Mesodermal cell (in vitro differentiated cells): ENCODE results near the gene KICS2. TPM values are rescaled to one million over a fixed set of nuclear protein-coding genes. Genes with fewer than 3 reads are reported as not detected.

Source experiments
- H3K27ac ChIP-seq: 2 replicates; pipeline ENCODE4 v1.7.0; 2013; ENCODE audit warnings: mild to moderate bottlenecking, low read depth, low read length, moderate library complexity; ENCODE audit not compliant: severe bottlenecking
- H3K36me3 ChIP-seq: 2 replicates; pipeline ENCODE4 v1.7.1; 2013; ENCODE audit warnings: mild to moderate bottlenecking, low read length, moderate library complexity; ENCODE audit not compliant: control insufficient read depth, insufficient read depth
- H3K4me1 ChIP-seq: one replicate; pipeline ENCODE4 v1.7.1; 2013; ENCODE audit warnings: mild to moderate bottlenecking, low read length; ENCODE audit not compliant: insufficient read depth, control insufficient read depth, poor library complexity, severe bottlenecking
- H3K4me3 ChIP-seq: 2 replicates; pipeline ENCODE4 v1.7.0; 2013; ENCODE audit warnings: low read length, control low read depth, mild to moderate bottlenecking; ENCODE audit not compliant: insufficient read depth, poor library complexity, severe bottlenecking; ENCODE audit errors: extremely low read depth
- H3K9me3 ChIP-seq: 2 replicates; pipeline ENCODE4 v1.7.1; 2013; ENCODE audit warnings: mild to moderate bottlenecking, low read length, moderate library complexity; ENCODE audit not compliant: control insufficient read depth
- WGBS, 2 experiments: methylation state at CpG; one replicate each; pipeline ENCODE4 v1.1.5; 2013; ENCODE audit warnings: missing lambda C conversion rate in 2 of 2; ENCODE audit not compliant: insufficient coverage in 2 of 2; 5-methylcytosine and 5-hydroxymethylcytosine counted together
- polyA plus RNA-seq, 2 experiments: library from polyadenylated mRNA; stranded (reverse); fragments of 50-300 nt; gene quantifications; one replicate each; pipeline ENCODE4 v1.2.3, GENCODE V29; 2013

Gene KICS2
- polyA plus RNA-seq (2013, experiment 1 of 2), result 2.6 TPM
- polyA plus RNA-seq (2013, experiment 2 of 2), result 2.3 TPM

DNA sequence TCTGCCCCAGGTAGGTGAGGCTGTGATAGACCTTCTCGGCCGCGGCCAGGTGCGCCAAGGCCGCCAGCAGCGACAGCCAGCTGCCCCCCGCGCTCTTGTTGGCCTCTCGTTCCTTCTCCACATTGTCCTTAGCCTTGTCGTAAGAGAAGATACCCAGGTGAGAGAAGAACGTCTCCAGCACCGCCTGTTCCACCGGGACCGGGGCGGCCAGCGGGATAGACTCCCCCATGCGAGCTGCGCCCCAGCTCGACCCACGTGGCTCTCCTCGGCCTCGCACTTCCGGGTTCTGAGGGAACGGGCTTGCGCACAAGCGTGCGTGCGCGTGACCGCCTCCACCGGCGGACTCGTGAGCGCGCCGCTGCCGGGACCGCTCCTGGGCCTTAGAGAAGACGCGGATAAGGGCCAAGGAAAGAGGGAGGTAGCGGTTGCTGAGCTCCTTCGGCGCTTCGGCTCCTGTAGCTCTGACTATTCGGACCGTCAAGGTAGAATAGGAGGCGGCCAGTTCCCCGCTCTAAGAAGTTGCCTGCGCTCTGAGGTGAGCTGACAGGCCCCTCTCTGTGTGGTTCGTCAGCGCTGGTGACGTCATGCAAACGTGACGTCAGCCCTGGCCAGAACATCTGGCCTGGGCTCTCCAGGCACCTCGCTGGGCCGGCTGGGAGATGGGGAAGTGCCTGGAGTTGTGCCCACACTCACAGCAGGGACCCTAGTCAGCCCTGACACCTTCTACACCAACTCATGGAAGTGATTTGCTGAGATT, at the start of gene KICS2:
TSS of gene KICS2 (minus strand) at position 288 of the 757 bp plus-strand sequence. CDS start at position 229, 59 bp downstream.
- no peaks in the 10 kb centered on the region for H3K9me3 ChIP-seq
- no peaks in the 10 kb centered on the region for H3K36me3 ChIP-seq
- H3K27ac ChIP-seq, result peak within 1 kb of the TSS; percentile 83
- H3K4me1 ChIP-seq, result no peaks in the 10 kb centered on the region
- peak within 1 kb of the TSS; percentile 89 for H3K4me3 ChIP-seq
- WGBS, 2 experiments, result 1% methylated on average over 43 to 48 of the region's 56 CpGs

DNA sequence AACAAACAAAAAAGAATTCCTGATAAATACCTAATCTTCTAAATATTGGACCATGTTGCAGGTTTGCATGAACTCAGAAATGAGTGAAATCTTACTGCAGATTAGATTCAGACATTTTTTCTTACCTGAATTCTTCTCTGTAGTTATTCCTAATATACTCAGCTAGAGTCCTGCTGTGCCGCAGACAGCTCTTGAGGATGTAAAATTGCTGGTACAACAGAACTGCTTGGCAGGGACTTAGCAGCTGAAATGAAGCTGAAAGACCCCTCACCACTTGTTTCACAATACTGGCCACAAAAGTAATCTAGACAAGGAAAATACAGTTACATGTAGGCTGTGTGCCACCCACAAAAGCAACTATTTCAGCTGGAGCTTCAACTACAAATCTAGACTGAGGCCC, 48.3 kb upstream of the KICS2 start:
- no peak overlapping the region for H3K27ac ChIP-seq
- no peak overlapping the region for H3K4me3 ChIP-seq
- no peaks in the 10 kb centered on the region for H3K36me3 ChIP-seq
- WGBS, 2 experiments, result 100% methylated on average over 1 of the region's 1 CpG; no CpG with 5 or more reads in 1 of the 2 experiments
- H3K9me3 ChIP-seq, result no peaks in the 10 kb centered on the region
- no peaks in the 10 kb centered on the region for H3K4me1 ChIP-seq

DNA sequence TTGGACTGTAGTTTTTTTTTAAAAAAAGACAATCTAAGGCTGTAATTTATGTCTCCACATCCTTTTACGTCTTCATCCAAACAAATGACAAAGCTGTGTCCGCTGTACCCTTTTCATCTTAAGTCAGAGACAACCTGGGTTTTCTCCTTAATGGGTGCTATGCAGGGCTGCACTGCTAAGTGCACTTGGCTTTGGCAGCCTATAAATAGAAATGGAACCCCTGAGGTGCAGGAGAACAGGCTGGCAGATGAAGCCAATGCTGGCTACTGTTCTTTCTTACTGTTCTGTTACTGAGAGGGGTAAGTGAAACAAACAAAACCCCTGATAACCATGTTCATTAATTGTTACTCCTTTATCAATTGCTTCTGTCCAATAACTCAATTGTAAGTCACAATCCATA, 47.1 kb upstream of the KICS2 start:
- 86 to 90% methylated on average over 1 to 2 of the region's 2 CpGs for WGBS, 2 experiments
- H3K9me3 ChIP-seq, result no peaks in the 10 kb centered on the region
- no peaks in the 10 kb centered on the region for H3K36me3 ChIP-seq
- H3K27ac ChIP-seq, result no peak overlapping the region
- H3K4me3 ChIP-seq, result no peak overlapping the region
- no peaks in the 10 kb centered on the region for H3K4me1 ChIP-seq

DNA sequence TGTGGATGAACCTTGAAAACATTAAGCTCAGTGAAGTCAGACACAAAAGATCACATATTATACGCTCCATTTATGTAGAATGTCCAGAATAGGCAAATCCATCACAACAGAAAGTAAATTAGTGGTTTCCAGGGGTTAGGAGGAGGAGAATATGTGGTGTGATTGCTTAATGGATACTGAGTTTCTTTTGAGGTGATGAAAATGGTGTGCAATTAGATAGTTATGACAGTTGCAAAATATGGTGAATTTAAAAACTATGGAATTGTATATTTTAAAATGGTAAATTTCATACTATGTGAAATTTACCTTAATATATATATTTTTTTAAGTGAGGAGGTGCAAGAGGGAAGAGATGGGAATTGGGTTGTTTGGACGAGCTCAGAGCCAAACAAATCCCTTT, 46.3 kb upstream of the KICS2 start:
- H3K9me3 ChIP-seq, result no peaks in the 10 kb centered on the region
- no peak overlapping the region for H3K4me3 ChIP-seq
- H3K27ac ChIP-seq, result no peak overlapping the region
- WGBS, 2 experiments, result 40 to 50% methylated on average over 1 of the region's 2 CpGs
- H3K36me3 ChIP-seq, result no peaks in the 10 kb centered on the region
- H3K4me1 ChIP-seq, result no peaks in the 10 kb centered on the region

DNA sequence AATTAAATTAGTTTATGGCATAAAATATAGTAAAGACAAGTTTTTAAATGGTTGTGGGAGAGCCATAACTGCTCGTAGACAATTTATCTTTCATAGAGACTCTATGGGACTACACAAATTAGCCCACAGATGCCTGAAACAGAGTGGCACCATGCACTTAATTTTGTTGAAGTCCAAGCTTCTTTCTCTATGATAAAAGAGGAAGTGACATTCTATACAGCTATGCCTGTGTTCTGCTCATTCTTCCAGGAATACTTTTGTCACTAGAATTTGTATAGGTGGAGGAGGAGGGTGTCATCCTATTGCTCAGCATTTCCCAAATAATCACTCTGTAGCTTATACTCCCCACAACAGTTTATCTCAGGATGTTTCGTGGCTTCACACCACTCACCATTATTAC, 43.7 kb upstream of the KICS2 start:
- Histone ChIP-seq H3K9me3 (no peaks in the 10 kb centered on the region), H3K27ac (no peak overlapping the region), H3K4me1 (no peaks in the 10 kb centered on the region), H3K4me3 (no peak overlapping the region), H3K36me3 (no peaks in the 10 kb centered on the region)
- 86 to 100% methylated on average over 1 to 2 of the region's 2 CpGs for WGBS, 2 experiments

DNA sequence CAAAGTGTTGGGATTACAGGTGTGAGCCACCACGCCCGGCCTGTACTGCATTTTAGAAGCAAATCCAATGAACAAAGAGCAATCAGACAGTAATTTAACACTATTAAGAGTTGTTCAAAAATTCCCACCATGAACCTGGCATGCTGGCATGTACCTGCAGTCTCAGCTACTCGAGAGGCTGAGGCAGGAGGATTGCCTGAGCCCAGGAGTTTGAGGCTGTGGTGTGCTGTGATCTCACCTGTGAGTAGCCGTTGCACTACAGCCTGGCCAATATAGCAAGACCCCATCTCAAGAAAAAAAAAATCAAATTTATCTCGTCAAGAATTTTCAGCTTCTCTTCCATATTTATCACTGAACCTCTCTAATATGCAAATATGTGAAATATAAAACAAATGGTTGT, 39.7 kb upstream of the KICS2 start:
- 88 to 100% methylated on average over 1 to 4 of the region's 5 CpGs for WGBS, 2 experiments
- H3K27ac ChIP-seq, result no peak overlapping the region
- no peaks in the 10 kb centered on the region for H3K36me3 ChIP-seq
- H3K4me1 ChIP-seq, result no peaks in the 10 kb centered on the region
- H3K4me3 ChIP-seq, result no peak overlapping the region
- no peaks in the 10 kb centered on the region for H3K9me3 ChIP-seq

DNA sequence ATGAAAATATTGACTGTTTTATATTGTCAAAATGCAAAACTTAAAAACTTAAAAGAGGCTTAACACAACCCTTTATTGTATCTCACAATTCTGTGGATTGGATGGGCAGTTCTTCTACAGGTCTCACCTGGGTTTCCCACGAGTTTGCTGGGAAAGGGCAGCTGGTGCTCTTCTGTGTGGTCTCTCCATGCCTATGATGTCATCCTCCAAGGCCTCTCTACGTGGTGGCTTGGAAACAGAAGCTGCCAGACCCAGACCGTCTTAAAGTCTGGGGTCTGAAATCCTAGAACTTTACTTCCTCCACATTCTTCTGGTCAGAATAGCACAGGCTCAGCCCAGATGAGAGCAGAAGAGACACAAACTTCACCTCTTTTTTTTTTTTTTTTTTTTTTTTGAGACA, 36.5 kb upstream of the KICS2 start:
- no peaks in the 10 kb centered on the region for H3K36me3 ChIP-seq
- H3K9me3 ChIP-seq, result no peaks in the 10 kb centered on the region
- H3K4me3 ChIP-seq, result no peak overlapping the region
- no peak overlapping the region for H3K27ac ChIP-seq
- no peaks in the 10 kb centered on the region for H3K4me1 ChIP-seq
- 56 to 81% methylated on average over 2 to 3 of the region's 3 CpGs for WGBS, 2 experiments

DNA sequence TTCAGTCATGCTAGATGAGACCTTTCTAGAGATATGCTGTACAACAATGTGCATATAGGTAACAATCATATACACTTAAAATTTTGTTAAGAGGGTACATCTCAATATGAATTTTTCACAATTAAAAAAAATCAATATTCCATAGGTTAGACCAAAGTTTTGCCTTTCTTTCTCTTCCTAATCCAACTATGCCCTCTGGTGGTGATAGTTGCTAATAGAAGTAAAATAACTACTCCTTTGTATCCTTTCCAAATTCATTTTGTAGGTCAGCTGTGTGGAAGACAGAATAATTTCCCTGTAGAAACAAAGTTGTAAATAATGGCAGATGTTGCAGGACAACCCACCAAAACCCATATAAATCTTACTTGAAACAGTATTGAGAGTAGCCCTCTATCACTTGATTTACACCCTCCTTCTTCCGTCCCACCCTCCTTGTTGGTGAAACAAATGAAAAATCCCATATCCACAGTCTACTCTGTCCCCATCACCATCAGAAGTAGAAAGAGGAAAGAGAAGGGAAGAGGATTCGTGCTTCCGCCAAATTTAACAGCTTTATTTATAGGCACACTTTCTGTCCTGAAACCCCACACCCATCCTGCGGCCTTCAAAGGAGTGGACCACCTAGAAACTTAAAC, 34.2 kb upstream of the KICS2 start:
- H3K36me3 ChIP-seq, result no peaks in the 10 kb centered on the region
- H3K9me3 ChIP-seq, result no peaks in the 10 kb centered on the region
- no peaks in the 10 kb centered on the region for H3K4me1 ChIP-seq
- H3K27ac ChIP-seq, result no peak overlapping the region
- no peak overlapping the region for H3K4me3 ChIP-seq
- 83% methylated on average over 1 of the region's 4 CpGs; no CpG with 5 or more reads in 1 of the 2 experiments for WGBS, 2 experiments

DNA sequence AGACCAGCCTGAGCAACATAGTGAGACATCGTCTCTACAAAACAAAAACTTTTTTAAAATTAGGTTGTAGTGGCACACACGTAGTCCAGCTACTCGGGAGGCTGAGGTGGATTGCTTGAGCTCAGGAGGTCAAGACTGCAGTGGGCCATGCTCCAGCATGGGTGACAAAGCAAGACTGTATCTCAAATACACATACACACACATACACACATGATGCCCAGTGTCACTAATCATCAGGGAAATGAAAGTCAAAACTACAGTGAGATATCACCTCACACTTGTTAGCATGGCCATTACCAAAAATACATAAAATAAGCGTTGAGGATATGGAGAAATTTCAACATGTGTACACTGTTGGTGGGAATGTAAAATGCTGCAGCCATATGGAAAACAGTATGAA, 33.2 kb upstream of the KICS2 start:
- WGBS, 2 experiments, result 90% methylated on average over 2 of the region's 4 CpGs; no CpG with 5 or more reads in 1 of the 2 experiments
- Histone ChIP-seq H3K9me3 (no peaks in the 10 kb centered on the region), H3K27ac (no peak overlapping the region), H3K36me3 (no peaks in the 10 kb centered on the region), H3K4me1 (no peaks in the 10 kb centered on the region), H3K4me3 (no peak overlapping the region)

DNA sequence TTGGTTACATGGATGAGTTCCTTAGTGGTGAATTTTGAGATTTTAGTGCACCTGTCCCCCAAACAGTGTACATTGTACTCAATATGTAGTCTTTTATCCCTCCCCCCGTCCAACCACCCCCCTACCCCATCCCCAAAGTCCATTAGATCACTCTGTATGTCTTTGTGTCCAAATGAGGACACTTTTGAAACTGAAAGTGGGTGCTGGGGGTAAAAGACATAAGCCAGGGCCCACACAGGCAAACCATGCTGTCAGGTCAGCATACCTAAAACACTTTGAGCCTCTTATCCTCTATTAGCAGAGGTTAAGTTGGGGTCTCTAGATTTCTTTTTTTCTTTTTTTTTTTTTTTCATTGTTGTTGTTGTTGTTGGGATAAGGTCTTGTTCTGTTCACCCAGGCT, 31.3 kb upstream of the KICS2 start:
- no peak overlapping the region for H3K27ac ChIP-seq
- no CpG with 5 or more reads among the region's 1 CpG for WGBS, 2 experiments
- H3K9me3 ChIP-seq, result no peaks in the 10 kb centered on the region
- H3K4me1 ChIP-seq, result no peaks in the 10 kb centered on the region
- no peak overlapping the region for H3K4me3 ChIP-seq
- H3K36me3 ChIP-seq, result no peaks in the 10 kb centered on the region

DNA sequence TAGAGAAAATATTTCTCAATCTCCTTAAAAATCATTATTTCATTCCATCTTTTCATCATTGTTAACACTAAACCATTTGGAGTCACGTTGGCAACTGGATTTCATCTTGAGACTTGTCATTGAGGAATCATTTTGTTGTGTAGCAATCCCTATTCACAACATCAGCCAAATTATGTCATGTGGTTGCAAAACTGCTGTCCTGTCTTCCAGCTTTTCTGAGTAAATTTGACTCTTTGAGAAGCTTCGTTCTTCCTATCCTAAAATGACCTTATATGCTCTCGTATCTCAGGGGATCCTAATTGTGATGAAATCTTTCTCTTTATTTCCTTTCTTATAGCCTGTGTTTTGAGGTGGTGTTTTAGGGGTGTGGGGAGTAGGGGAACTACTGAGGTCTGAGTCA, 30.6 kb upstream of the KICS2 start:
- no peaks in the 10 kb centered on the region for H3K4me1 ChIP-seq
- no peak overlapping the region for H3K27ac ChIP-seq
- no peaks in the 10 kb centered on the region for H3K36me3 ChIP-seq
- no peak overlapping the region for H3K4me3 ChIP-seq
- 93 to 100% methylated on average over 1 to 2 of the region's 3 CpGs for WGBS, 2 experiments
- no peaks in the 10 kb centered on the region for H3K9me3 ChIP-seq
